B cell (primary cell): ENCODE results near the gene RYK. TPM values are rescaled to one million over a fixed set of nuclear protein-coding genes. Genes with fewer than 3 reads are reported as not detected.

Source experiments
- ATAC-seq: fragments of 200-7000 bp; cut with Tn5 transposase; one replicate; pipeline ENCODE4 v1.10.0; 2021; ENCODE audit warnings: low read depth, mild to moderate bottlenecking, moderate number of reproducible peaks, moderate library complexity
- CTCF ChIA-PET: fragments of 350-600 bp; sonication (Branson Sonifier 250); formaldehyde crosslinking; loops from one replicate; lab custom pipeline; 2021; ENCODE audit warnings: antibody characterized with exemption, inconsistent platforms; lab: Charles Lee
- POLR2A ChIA-PET: fragments of 350-600 bp; sonication (Branson Sonifier 250); formaldehyde crosslinking; loops from one replicate; lab custom pipeline; 2021; ENCODE audit warnings: antibody characterized with exemption; lab: Charles Lee
- DNase-seq: peaks from one replicate; pipeline ENCODE4 v3.0.0; 2013
- H2AFZ ChIP-seq: 2 replicates; pipeline ENCODE4 v1.6.1; 2012; ENCODE audit warnings: mild to moderate bottlenecking, low read depth, low read length; ENCODE audit not compliant: insufficient read depth, poor library complexity, severe bottlenecking
- H3K27ac ChIP-seq, 2 donors: 1 replicate in 1 of 2; 2 replicates in 1 of 2; pipeline ENCODE4 v1.5.1; 2012 to 2013; ENCODE audit warnings: low read length in 2 of 2, mild to moderate bottlenecking in 2 of 2, moderate library complexity in 1 of 2
- H3K27me3 ChIP-seq, 4 experiments: fragments of 200-600 bp in 1 of 4; sonication (generic) in 1 of 4; replicated peaks in 1 of 4; 1 replicate in 2 of 4; 2 replicates in 2 of 4; pipeline versions ENCODE4 v1.6.1 to v1.7.0; 2013 to 2016; ENCODE audit warnings: low read length in 3 of 4, mild to moderate bottlenecking in 2 of 4, mixed read lengths in 1 of 4, moderate library complexity in 1 of 4; ENCODE audit not compliant: insufficient read depth in 4 of 4, control insufficient read depth in 3 of 4; ENCODE audit errors: control extremely low read depth in 1 of 4
- H3K36me3 ChIP-seq, 2 experiments: replicated peaks in 1 of 2; 1 replicate in 1 of 2; 2 replicates in 1 of 2; pipeline versions ENCODE4 v1.6.1 to v1.7.1; 2013; ENCODE audit warnings: low read length in 1 of 2; ENCODE audit not compliant: insufficient read depth in 2 of 2, control insufficient read depth in 1 of 2; ENCODE audit errors: control extremely low read depth in 1 of 2, extremely low read depth in 1 of 2
- H3K4me1 ChIP-seq, 2 donors: fragments of 200-600 bp in 1 of 2; sonication (generic) in 1 of 2; 1 replicate in 1 of 2; 2 replicates in 1 of 2; pipeline versions ENCODE4 v1.5.1 to v1.6.1; 2013 to 2017; ENCODE audit warnings: low read length in 2 of 2; ENCODE audit not compliant: control insufficient read depth in 2 of 2, insufficient read depth in 2 of 2
- H3K4me2 ChIP-seq: replicated peaks from 2 replicates; pipeline ENCODE3; 2012; ENCODE audit warnings: mild to moderate bottlenecking, low read depth, low read length; ENCODE audit not compliant: poor library complexity, severe bottlenecking
- H3K4me3 ChIP-seq, 5 experiments: fragments of 200-600 bp in 1 of 5; sonication (generic) in 1 of 5; 1 replicate in 3 of 5; 2 replicates in 2 of 5; pipeline versions ENCODE4 v1.5.1 to v1.7.0; 2011 to 2016; ENCODE audit warnings: low read length in 4 of 5, mild to moderate bottlenecking in 4 of 5, low read depth in 2 of 5, control low read depth in 1 of 5, moderate library complexity in 1 of 5; ENCODE audit not compliant: insufficient read depth in 1 of 5; ENCODE audit errors: control extremely low read depth in 1 of 5, extremely low read depth in 1 of 5
- H3K79me2 ChIP-seq: fragments of 200-600 bp; sonication (generic); one replicate; pipeline ENCODE4 v1.6.0; 2016; ENCODE audit warnings: low read length; ENCODE audit not compliant: control insufficient read depth, insufficient read depth
- H3K9ac ChIP-seq: fragments of 200-600 bp; sonication (generic); 2 replicates; pipeline ENCODE4 v1.6.1; 2017; ENCODE audit warnings: mild to moderate bottlenecking, low read length, moderate library complexity
- H3K9me3 ChIP-seq, 3 donors: one replicate each; pipeline versions ENCODE4 v1.6.1 to v1.7.1; 2013; ENCODE audit warnings: low read length in 2 of 3; ENCODE audit not compliant: control insufficient read depth in 2 of 3, insufficient read depth in 1 of 3; ENCODE audit errors: control extremely low read depth in 1 of 3
- H4K20me1 ChIP-seq: 2 replicates; pipeline ENCODE4 v1.6.0; 2012; ENCODE audit warnings: mild to moderate bottlenecking, low read length; ENCODE audit not compliant: insufficient read depth, control insufficient read depth, poor library complexity, severe bottlenecking
- H3K27ac Mint-ChIP-seq: one replicate; pipeline ENCODE4 v1.8.0; 2021; ENCODE audit warnings: mixed read lengths
- H3K27me3 Mint-ChIP-seq: one replicate; pipeline ENCODE4 v1.8.0; 2021; ENCODE audit warnings: mixed read lengths
- H3K4me1 Mint-ChIP-seq: one replicate; pipeline ENCODE4 v1.8.0; 2021; ENCODE audit warnings: mixed read lengths
- H3K4me3 Mint-ChIP-seq: one replicate; pipeline ENCODE4 v1.8.0; 2021; ENCODE audit warnings: mixed read lengths
- H3K9me3 Mint-ChIP-seq: one replicate; pipeline ENCODE4 v1.8.0; 2022; ENCODE audit warnings: mixed read lengths; ENCODE audit not compliant: insufficient read depth
- EZH2 ChIP-seq: IDR thresholded peaks from 2 replicates; pipeline ENCODE4 v1.6.1; 2012; ENCODE audit warnings: borderline replicate concordance, low read depth, mild to moderate bottlenecking, moderate library complexity, low read length; ENCODE audit not compliant: insufficient read depth, poor library complexity, severe bottlenecking
- WGBS: methylation state at CpG from one replicate; pipeline ENCODE4 v1.1.5; 2013; ENCODE audit warnings: missing lambda C conversion rate; ENCODE audit not compliant: insufficient coverage; 5-methylcytosine and 5-hydroxymethylcytosine counted together
- intact Hi-C: fragments of 100-400 bp; cut with micrococcal nuclease; formaldehyde crosslinking; loops from one replicate; pipeline ENCODE4 v1.10.0; 2022
- polyA plus RNA-seq: library from polyadenylated mRNA; depleted of rRNA; stranded (reverse); fragments of >200 nt; gene quantifications from 2 replicates; pipeline ENCODE4 v1.2.3, GENCODE V29; 2012
- total RNA-seq, 2 donors: library from RNA; stranded (reverse); fragments of 120-200 nt in 1 of 2; gene quantifications; 1 replicate in 1 of 2; 2 replicates in 1 of 2; pipeline versions ENCODE4 v1.2.3 to v1.2.4, GENCODE V29; 2013 to 2022
- TF ChIP-seq, protein P1 (sequence below): fragments of 200-600 bp; IDR thresholded peaks from one replicate; pipeline ENCODE4 v1.8.0; 2022; ENCODE audit warnings: antibody characterized with exemption, mild to moderate bottlenecking

Gene RYK
- total and polyA plus RNA-seq, 2 donors (not counting 1 experiment from before 2014, with no cell fraction given), result 16.9 to 67.7 TPM

DNA sequence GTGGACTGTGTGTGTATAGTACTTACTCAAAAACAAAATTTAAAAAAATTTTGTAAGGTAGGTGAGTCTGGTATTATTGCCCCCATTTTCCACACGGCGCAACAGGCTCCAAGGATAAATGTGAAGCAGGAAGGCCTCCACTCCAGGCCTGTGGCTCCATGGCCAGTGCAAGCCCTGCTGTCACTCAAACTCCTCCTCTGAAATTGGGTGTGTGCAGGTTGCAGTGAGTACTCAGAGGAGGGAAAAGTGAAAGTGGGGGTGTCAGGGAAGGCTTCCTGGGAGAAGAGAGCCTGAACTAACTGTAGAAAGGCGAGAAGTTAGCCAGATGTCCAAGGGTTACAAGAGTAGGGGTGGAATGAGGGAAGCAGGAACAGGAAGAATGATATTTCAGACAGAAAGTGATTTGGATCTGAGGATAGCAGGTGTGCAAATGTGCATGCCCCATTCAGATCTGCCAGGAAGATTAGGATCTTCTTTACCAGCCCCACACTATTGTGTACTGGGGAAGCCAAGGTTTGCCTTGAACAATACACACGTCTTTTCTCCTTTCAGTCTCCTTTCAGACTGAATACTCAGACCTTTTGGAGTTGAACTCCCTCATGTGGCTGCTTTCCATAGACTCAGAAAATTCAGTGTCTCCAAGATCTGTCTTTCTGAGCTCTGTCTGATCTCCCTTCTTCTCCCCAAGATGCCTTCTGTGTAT, 48.7 kb upstream of the RYK start:
- no peak overlapping the region for H2AFZ ChIP-seq
- no peaks in the 10 kb centered on the region for H3K9me3 ChIP-seq
- Mint-ChIP-seq H3K27ac (no peak overlapping the region), H3K4me1 (no peaks in the 10 kb centered on the region), H3K4me3 (no peak overlapping the region), H3K9me3 (peaks cover 5% of the 10 kb centered on the region), H3K27me3 (peaks cover 20% of the 10 kb centered on the region)
- no peak overlapping the region for H3K4me3 ChIP-seq
- no peaks in the 10 kb centered on the region for H3K79me2 ChIP-seq
- H3K9ac ChIP-seq, result no peak overlapping the region
- 72% methylated on average over 2 of the region's 4 CpGs for WGBS
- H3K4me2 ChIP-seq, result no peak overlapping the region
- ATAC-seq, result no peak
- DNase-seq, result no peak
- no peak overlapping the region for H3K27ac ChIP-seq
- ChIA-PET CTCF (interaction anchor here (1.7 kb wide), 1 partner anchor 86 kb away, joined by 13 read pairs; no protein-coding TSS in a partner anchor), POLR2A (no interaction called here)
- H3K4me1 ChIP-seq, result peaks cover 4 to 5% of the 10 kb centered on the region in 2 donors
- TF ChIP-seq, protein P1, sequence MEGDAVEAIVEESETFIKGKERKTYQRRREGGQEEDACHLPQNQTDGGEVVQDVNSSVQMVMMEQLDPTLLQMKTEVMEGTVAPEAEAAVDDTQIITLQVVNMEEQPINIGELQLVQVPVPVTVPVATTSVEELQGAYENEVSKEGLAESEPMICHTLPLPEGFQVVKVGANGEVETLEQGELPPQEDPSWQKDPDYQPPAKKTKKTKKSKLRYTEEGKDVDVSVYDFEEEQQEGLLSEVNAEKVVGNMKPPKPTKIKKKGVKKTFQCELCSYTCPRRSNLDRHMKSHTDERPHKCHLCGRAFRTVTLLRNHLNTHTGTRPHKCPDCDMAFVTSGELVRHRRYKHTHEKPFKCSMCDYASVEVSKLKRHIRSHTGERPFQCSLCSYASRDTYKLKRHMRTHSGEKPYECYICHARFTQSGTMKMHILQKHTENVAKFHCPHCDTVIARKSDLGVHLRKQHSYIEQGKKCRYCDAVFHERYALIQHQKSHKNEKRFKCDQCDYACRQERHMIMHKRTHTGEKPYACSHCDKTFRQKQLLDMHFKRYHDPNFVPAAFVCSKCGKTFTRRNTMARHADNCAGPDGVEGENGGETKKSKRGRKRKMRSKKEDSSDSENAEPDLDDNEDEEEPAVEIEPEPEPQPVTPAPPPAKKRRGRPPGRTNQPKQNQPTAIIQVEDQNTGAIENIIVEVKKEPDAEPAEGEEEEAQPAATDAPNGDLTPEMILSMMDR, result no peak
- no peak for TF ChIP-seq EZH2
- intact Hi-C loops, result loop anchor here (1.0 kb wide), 1 partner anchor 86 kb away; no protein-coding TSS in a partner anchor
- H4K20me1 ChIP-seq, result no peaks in the 10 kb centered on the region
- H3K36me3 ChIP-seq, result no peaks in the 10 kb centered on the region
- peaks cover 0 to 4% (median 2%) of the 10 kb centered on the region in 4 experiments for H3K27me3 ChIP-seq

DNA sequence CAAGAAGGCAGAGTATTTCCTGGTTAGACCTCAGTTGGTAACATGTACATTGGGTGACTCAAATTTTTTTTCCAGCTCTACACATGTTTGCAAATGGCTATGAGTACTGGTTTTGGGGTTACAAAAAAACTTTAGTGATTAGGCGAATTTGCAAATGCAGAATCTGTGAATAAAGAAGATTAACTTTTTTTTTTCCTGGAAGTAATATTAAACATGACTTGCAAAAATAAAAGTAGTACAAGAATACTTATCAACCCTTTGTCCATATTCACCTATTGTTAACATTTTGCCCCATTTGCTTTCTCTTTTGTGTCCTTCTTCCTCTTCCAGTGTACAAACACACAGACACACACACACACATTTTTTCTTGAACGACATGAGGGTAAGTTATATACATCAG, 47.6 kb upstream of the RYK start:
- no peak for ATAC-seq
- Mint-ChIP-seq H3K27ac (no peak overlapping the region), H3K4me3 (no peak overlapping the region), H3K9me3 (peaks cover 5% of the 10 kb centered on the region), H3K4me1 (no peaks in the 10 kb centered on the region), H3K27me3 (peaks cover 18% of the 10 kb centered on the region)
- Histone ChIP-seq H3K9ac (no peak overlapping the region), H3K27ac (no peak overlapping the region), H3K27me3 (peaks cover 0 to 4% (median 2%) of the 10 kb centered on the region in 4 experiments), H3K4me3 (no peak overlapping the region), H3K4me2 (no peak overlapping the region), H3K79me2 (no peaks in the 10 kb centered on the region), H3K9me3 (no peaks in the 10 kb centered on the region), H3K4me1 (peaks cover 8 to 9% of the 10 kb centered on the region in 2 donors), H4K20me1 (no peaks in the 10 kb centered on the region), H2AFZ (no peak overlapping the region), H3K36me3 (no peaks in the 10 kb centered on the region)
- POLR2A ChIA-PET, result no interaction called here
- no CpG with 5 or more reads among the region's 2 CpGs for WGBS
- CTCF ChIA-PET, result interaction anchor here (0.8 to 1.7 kb wide), 2 partner anchors 85 kb away, joined by 4 to 13 read pairs; no protein-coding TSS in a partner anchor
- DNase-seq, result no peak
- TF ChIP-seq EZH2, result no peak
- TF ChIP-seq, protein P1, result no peak
- intact Hi-C loops, result no loop called here
